B cell (primary cell): ENCODE measurements around the gene GCH1. TPM values are rescaled to one million over a fixed set of nuclear protein-coding genes. Genes with fewer than 3 reads are reported as not detected.

Experiments used
- ATAC-seq: fragments of 200-7000 bp; cut with Tn5 transposase; one replicate; pipeline ENCODE4 v1.10.0; 2021; ENCODE audit warnings: low read depth, mild to moderate bottlenecking, moderate number of reproducible peaks, moderate library complexity
- CTCF ChIA-PET: fragments of 350-600 bp; sonication (Branson Sonifier 250); formaldehyde crosslinking; loops from one replicate; lab custom pipeline; 2021; ENCODE audit warnings: antibody characterized with exemption, inconsistent platforms; lab: Charles Lee
- POLR2A ChIA-PET: fragments of 350-600 bp; sonication (Branson Sonifier 250); formaldehyde crosslinking; loops from one replicate; lab custom pipeline; 2021; ENCODE audit warnings: antibody characterized with exemption; lab: Charles Lee
- DNase-seq: peaks from one replicate; pipeline ENCODE4 v3.0.0; 2013
- H2AFZ ChIP-seq: 2 replicates; pipeline ENCODE4 v1.6.1; 2012; ENCODE audit warnings: mild to moderate bottlenecking, low read depth, low read length; ENCODE audit not compliant: insufficient read depth, poor library complexity, severe bottlenecking
- H3K27ac ChIP-seq, 2 donors: 1 replicate in 1 of 2; 2 replicates in 1 of 2; pipeline ENCODE4 v1.5.1; 2012 to 2013; ENCODE audit warnings: low read length in 2 of 2, mild to moderate bottlenecking in 2 of 2, moderate library complexity in 1 of 2
- H3K27me3 ChIP-seq, 4 experiments: fragments of 200-600 bp in 1 of 4; sonication (generic) in 1 of 4; replicated peaks in 1 of 4; 1 replicate in 2 of 4; 2 replicates in 2 of 4; pipeline versions ENCODE4 v1.6.1 to v1.7.0; 2013 to 2016; ENCODE audit warnings: low read length in 3 of 4, mild to moderate bottlenecking in 2 of 4, mixed read lengths in 1 of 4, moderate library complexity in 1 of 4; ENCODE audit not compliant: insufficient read depth in 4 of 4, control insufficient read depth in 3 of 4; ENCODE audit errors: control extremely low read depth in 1 of 4
- H3K36me3 ChIP-seq, 2 experiments: replicated peaks in 1 of 2; 1 replicate in 1 of 2; 2 replicates in 1 of 2; pipeline versions ENCODE4 v1.6.1 to v1.7.1; 2013; ENCODE audit warnings: low read length in 1 of 2; ENCODE audit not compliant: insufficient read depth in 2 of 2, control insufficient read depth in 1 of 2; ENCODE audit errors: control extremely low read depth in 1 of 2, extremely low read depth in 1 of 2
- H3K4me1 ChIP-seq, 2 donors: fragments of 200-600 bp in 1 of 2; sonication (generic) in 1 of 2; 1 replicate in 1 of 2; 2 replicates in 1 of 2; pipeline versions ENCODE4 v1.5.1 to v1.6.1; 2013 to 2017; ENCODE audit warnings: low read length in 2 of 2; ENCODE audit not compliant: control insufficient read depth in 2 of 2, insufficient read depth in 2 of 2
- H3K4me2 ChIP-seq: replicated peaks from 2 replicates; pipeline ENCODE3; 2012; ENCODE audit warnings: mild to moderate bottlenecking, low read depth, low read length; ENCODE audit not compliant: poor library complexity, severe bottlenecking
- H3K4me3 ChIP-seq, 5 experiments: fragments of 200-600 bp in 1 of 5; sonication (generic) in 1 of 5; 1 replicate in 3 of 5; 2 replicates in 2 of 5; pipeline versions ENCODE4 v1.5.1 to v1.7.0; 2011 to 2016; ENCODE audit warnings: low read length in 4 of 5, mild to moderate bottlenecking in 4 of 5, low read depth in 2 of 5, control low read depth in 1 of 5, moderate library complexity in 1 of 5; ENCODE audit not compliant: insufficient read depth in 1 of 5; ENCODE audit errors: control extremely low read depth in 1 of 5, extremely low read depth in 1 of 5
- H3K79me2 ChIP-seq: fragments of 200-600 bp; sonication (generic); one replicate; pipeline ENCODE4 v1.6.0; 2016; ENCODE audit warnings: low read length; ENCODE audit not compliant: control insufficient read depth, insufficient read depth
- H3K9ac ChIP-seq: fragments of 200-600 bp; sonication (generic); 2 replicates; pipeline ENCODE4 v1.6.1; 2017; ENCODE audit warnings: mild to moderate bottlenecking, low read length, moderate library complexity
- H3K9me3 ChIP-seq, 3 donors: one replicate each; pipeline versions ENCODE4 v1.6.1 to v1.7.1; 2013; ENCODE audit warnings: low read length in 2 of 3; ENCODE audit not compliant: control insufficient read depth in 2 of 3, insufficient read depth in 1 of 3; ENCODE audit errors: control extremely low read depth in 1 of 3
- H4K20me1 ChIP-seq: 2 replicates; pipeline ENCODE4 v1.6.0; 2012; ENCODE audit warnings: mild to moderate bottlenecking, low read length; ENCODE audit not compliant: insufficient read depth, control insufficient read depth, poor library complexity, severe bottlenecking
- H3K27ac Mint-ChIP-seq: one replicate; pipeline ENCODE4 v1.8.0; 2021; ENCODE audit warnings: mixed read lengths
- H3K27me3 Mint-ChIP-seq: one replicate; pipeline ENCODE4 v1.8.0; 2021; ENCODE audit warnings: mixed read lengths
- H3K4me1 Mint-ChIP-seq: one replicate; pipeline ENCODE4 v1.8.0; 2021; ENCODE audit warnings: mixed read lengths
- H3K4me3 Mint-ChIP-seq: one replicate; pipeline ENCODE4 v1.8.0; 2021; ENCODE audit warnings: mixed read lengths
- H3K9me3 Mint-ChIP-seq: one replicate; pipeline ENCODE4 v1.8.0; 2022; ENCODE audit warnings: mixed read lengths; ENCODE audit not compliant: insufficient read depth
- CTCF ChIP-seq: fragments of 200-600 bp; IDR thresholded peaks from one replicate; pipeline ENCODE4 v1.8.0; 2022; ENCODE audit warnings: antibody characterized with exemption, mild to moderate bottlenecking
- EZH2 ChIP-seq: IDR thresholded peaks from 2 replicates; pipeline ENCODE4 v1.6.1; 2012; ENCODE audit warnings: borderline replicate concordance, low read depth, mild to moderate bottlenecking, moderate library complexity, low read length; ENCODE audit not compliant: insufficient read depth, poor library complexity, severe bottlenecking
- WGBS: methylation state at CpG from one replicate; pipeline ENCODE4 v1.1.5; 2013; ENCODE audit warnings: missing lambda C conversion rate; ENCODE audit not compliant: insufficient coverage; 5-methylcytosine and 5-hydroxymethylcytosine counted together
- intact Hi-C: fragments of 100-400 bp; cut with micrococcal nuclease; formaldehyde crosslinking; loops from one replicate; pipeline ENCODE4 v1.10.0; 2022
- polyA plus RNA-seq: library from polyadenylated mRNA; depleted of rRNA; stranded (reverse); fragments of >200 nt; gene quantifications from 2 replicates; pipeline ENCODE4 v1.2.3, GENCODE V29; 2012
- total RNA-seq, 2 donors: library from RNA; stranded (reverse); fragments of 120-200 nt in 1 of 2; gene quantifications; 1 replicate in 1 of 2; 2 replicates in 1 of 2; pipeline versions ENCODE4 v1.2.3 to v1.2.4, GENCODE V29; 2013 to 2022

GCH1 gene
- total and polyA plus RNA-seq, 2 donors (not counting 1 experiment from before 2014, with no cell fraction given) = 17.0 to 24.6 TPM

GRCh38 chr14:54881761-54882401, 20.7 kb downstream of the GCH1 start:
- intact Hi-C loops = loop anchor here (1.0 to 10.0 kb wide), 4 partner anchors 11 to 107 kb away; partner anchors contain the start of gene GCH1
- peak overlapping the region; percentile 72 to 89 for H3K27ac ChIP-seq
- peak overlapping the region; percentile 93 for H3K4me3 Mint-ChIP-seq
- no peaks in the 10 kb centered on the region for H3K36me3 ChIP-seq
- peak; percentile 66 for ATAC-seq
- peak overlapping the region; percentile 27 to 76 (median 55) for H3K4me3 ChIP-seq
- ChIA-PET POLR2A (interaction anchor here (0.6 to 1.4 kb wide), 2 partner anchors 20 to 493 kb away, joined by 4 to 5 read pairs; partner anchors contain the start of gene GCH1), CTCF (interaction anchor here (0.8 to 1.9 kb wide), 10 partner anchors 9 to 436 kb away, joined by 3 to 14 read pairs (median 4); partner anchors contain the start of genes GCH1, GMFB, MAPK1IP1L and SAMD4A)
- H3K4me1 ChIP-seq = peaks cover 12 to 15% of the 10 kb centered on the region in 2 donors
- H3K27ac Mint-ChIP-seq = peak overlapping the region; percentile 92
- H4K20me1 ChIP-seq = no peaks in the 10 kb centered on the region
- no peaks in the 10 kb centered on the region for H3K27me3 ChIP-seq
- no peak for DNase-seq
- peak overlapping the region; percentile 85 for H3K4me2 ChIP-seq
- H3K79me2 ChIP-seq = peaks cover 57% of the 10 kb centered on the region
- H2AFZ ChIP-seq = peak overlapping the region; percentile 84
- no peak for TF ChIP-seq EZH2
- TF ChIP-seq CTCF = no peak
- WGBS = no CpG with 5 or more reads among the region's 5 CpGs
- H3K9ac ChIP-seq = peak overlapping the region; percentile 87
- H3K9me3 ChIP-seq = no peaks in the 10 kb centered on the region
- peaks cover 39% of the 10 kb centered on the region for H3K4me1 Mint-ChIP-seq
- no peaks in the 10 kb centered on the region for H3K9me3 Mint-ChIP-seq
- no peaks in the 10 kb centered on the region for H3K27me3 Mint-ChIP-seq
